SU-DHL-6 (cell line): ENCODE measurements around the gene SNX1.

Source experiments
- CTCF ChIP-seq: fragments of 200-600 bp; sonication (generic); IDR thresholded peaks from one replicate; pipeline ENCODE4 v1.5.1; 2017; ENCODE audit warnings: antibody characterized with exemption, mild to moderate bottlenecking, low read length, moderate library complexity; ENCODE audit not compliant: insufficient read depth, poor library complexity, severe bottlenecking
- EZH2phosphoT487 ChIP-seq: fragments of 200-600 bp; sonication (generic), shearing (Covaris generic); conservative IDR thresholded peaks from 2 replicates; pipeline ENCODE4 v1.6.1; 2018; ENCODE audit warnings: mild to moderate bottlenecking, antibody characterized with exemption, low read length, moderate library complexity, mixed read lengths

GRCh38 chr15:64149893-64150578 is 54.3 kb downstream of the SNX1 start:
- TF ChIP-seq CTCF (no peak), EZH2phosphoT487 (no peak)
